HTR-8/SVneo (cell line): ENCODE measurements around the gene SLC22A3.

Experiments used
- DNase-seq: peaks from one replicate; pipeline ENCODE4 v3.0.0; 2011; ENCODE audit warnings: low spot score, mixed read lengths; ENCODE audit not compliant: insufficient read length
- FAIRE-seq: peaks from 2 replicates; lab custom pipeline; 2011; peaks lifted over from hg19 to GRCh38; lab: Jason Lieb, UNC

Gene SLC22A3

DNA sequence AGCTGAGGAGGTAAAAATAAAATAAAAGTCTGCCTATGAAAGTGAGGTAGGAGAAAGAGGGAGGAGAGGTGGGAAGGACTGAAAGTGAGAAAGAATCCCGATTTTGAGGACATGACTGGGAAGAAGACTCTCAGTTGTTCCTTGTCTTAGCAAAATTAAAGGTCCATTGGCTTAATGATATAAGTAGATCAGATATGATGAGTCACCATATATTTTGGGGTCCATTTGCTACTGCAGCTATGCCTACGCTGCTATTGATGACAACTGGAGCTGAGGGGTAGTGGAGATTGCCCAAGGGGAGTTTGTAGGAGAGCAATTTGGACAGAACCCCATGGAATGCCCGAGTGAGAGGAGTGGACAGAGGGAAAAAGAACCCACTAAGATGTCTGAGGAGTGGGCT lies 15.1 kb upstream of the SLC22A3 start:
- no peak for DNase-seq
- no peak for FAIRE-seq

DNA sequence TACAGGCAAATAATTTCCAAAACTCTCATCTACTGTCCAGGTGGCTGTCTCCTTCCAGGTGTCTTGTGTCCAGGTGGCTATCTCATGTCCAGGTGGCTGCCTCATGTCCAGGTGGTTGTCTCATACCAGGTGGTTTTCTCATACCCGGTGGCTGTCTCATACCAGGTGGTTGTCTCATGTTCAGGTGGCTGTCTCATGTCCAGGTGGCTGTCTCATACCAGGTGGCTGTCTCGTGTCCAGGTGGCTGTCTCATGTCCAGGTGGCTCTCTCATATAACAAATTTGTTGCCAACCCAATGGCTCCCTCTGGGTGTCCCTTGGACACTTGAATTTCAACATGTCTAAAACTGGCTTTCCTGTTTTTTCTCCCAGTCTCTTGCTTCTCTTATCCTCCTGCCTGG lies 14.3 kb upstream of the SLC22A3 start:
- FAIRE-seq = no peak
- no peak for DNase-seq

GRCh38 chr6:160336200-160336599 lies 12.0 kb upstream of the SLC22A3 start:
- FAIRE-seq = no peak

DNA sequence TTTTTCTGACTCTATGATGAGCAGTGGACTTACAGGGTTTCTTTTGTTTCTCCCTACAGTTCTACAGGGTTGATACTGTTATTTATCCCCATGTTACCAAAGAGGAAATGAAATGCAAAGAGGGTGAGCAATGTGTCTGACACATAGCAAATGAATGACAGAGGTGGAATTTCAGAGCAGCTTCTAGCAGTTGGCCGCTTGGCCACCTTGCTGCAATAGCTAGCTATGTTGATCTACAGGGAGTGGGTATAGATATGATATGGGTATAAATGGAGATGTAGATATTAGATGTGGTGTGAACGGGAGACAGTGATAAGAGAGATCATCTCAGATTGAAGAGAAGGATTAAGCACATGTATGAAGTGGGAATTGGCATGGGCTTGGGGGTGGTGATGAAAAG lies 10.9 kb upstream of the SLC22A3 start:
- no peak for FAIRE-seq

More at GRCh38 chr6:160336200-160336599, 12.0 kb upstream of the SLC22A3 start:
- DNase-seq = no peak

DNA sequence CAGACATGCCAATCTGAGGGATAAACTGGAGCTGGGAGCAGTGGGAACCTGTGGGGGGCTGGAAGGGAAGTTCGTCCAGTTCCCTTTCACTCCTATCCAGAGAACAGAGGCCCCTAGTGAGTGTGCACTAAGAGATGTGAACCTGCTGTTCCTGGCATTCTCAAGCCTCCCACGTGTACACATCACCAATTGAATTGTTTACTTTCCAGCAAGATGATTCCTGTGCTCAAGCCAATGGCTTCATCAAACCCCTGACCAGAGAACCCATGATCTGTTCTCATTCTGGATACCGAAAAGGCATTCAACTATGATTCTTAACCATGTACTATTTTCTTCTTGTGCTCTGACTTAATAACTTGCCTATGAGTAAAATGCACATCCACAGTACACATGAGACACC lies 10.2 kb upstream of the SLC22A3 start:
- DNase-seq = no peak
- no peak for FAIRE-seq

More for the DNA sequence above, 10.9 kb upstream of the SLC22A3 start:
- no peak for DNase-seq

GRCh38 chr6:160343144-160343543 lies 5.0 kb upstream of the SLC22A3 start:
- FAIRE-seq (no peak), DNase-seq (no peak)

DNA sequence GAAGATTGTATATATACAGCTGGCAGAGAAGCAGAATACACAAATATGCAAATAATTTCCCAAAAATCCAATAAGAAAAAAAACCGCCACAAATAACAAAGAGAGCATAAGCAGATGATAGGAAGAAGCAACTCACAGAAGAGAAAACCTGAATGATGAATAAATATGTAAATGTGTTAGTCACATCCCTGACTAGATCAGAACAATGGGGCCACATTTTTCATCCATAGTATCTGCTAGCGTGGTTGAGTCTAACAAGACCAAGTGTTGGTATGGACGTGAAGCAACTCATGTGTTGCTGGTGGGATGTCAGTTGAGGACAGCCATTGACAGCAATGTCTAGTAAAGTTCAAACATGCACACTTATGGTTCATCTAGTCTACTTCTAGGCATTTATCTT lies 3.9 kb upstream of the SLC22A3 start:
- DNase-seq = no peak
- FAIRE-seq = no peak

DNA sequence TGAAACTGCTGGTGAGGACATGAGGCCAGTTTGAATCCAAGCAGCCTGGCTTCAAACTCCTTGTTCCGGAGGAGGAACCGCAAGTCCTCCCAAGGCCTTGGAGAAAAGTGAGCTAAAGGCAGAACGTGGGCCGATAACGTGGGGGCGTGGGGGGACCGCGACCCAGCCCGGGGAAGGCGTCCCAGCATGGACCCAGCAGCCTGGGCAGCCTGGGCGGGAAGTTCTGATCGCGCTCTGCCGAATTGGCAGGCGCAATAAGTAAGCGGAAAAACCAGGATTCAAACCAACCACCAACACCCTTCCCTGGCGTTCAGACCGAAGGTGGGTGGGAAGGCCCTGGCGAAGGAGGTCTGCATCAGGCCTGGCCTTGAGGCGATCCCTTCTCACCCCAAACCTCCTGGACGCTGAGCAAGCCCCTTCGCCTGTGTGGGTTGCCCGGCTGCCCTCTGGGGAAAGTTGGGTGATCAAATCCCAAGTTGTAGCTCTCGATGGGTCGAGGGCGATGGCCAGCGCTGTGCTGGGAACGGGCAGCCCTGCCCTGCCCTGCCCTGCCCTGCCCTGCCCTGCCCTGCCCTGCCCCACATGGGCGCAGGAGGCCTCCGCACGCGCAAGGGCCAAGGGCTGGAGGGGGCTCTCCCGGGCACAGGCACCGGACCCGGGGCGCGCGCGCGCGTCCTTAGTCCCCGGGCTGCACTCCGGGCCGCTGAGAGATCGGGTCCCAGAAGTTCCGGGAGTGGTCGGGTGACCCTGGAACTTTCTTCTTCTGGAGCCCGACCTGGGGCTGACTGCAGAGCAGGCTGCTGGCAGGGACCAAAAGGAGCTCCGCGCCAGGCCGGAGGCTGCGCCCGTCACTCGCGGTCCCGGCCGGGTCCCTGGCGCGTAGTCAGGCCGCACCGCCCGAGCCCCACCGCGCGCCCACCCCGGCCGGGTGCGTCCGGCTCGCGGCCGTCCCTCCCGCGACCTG lies 637 bp upstream of the SLC22A3 start:
- FAIRE-seq (no peak), DNase-seq (no peak)

GRCh38 chr6:160349020-160349441 lies 853 bp downstream of the SLC22A3 start:
- DNase-seq (no peak), FAIRE-seq (no peak)

GRCh38 chr6:160349814-160350350 lies 1.7 kb downstream of the SLC22A3 start:
- no peak for DNase-seq
- no peak for FAIRE-seq

DNA sequence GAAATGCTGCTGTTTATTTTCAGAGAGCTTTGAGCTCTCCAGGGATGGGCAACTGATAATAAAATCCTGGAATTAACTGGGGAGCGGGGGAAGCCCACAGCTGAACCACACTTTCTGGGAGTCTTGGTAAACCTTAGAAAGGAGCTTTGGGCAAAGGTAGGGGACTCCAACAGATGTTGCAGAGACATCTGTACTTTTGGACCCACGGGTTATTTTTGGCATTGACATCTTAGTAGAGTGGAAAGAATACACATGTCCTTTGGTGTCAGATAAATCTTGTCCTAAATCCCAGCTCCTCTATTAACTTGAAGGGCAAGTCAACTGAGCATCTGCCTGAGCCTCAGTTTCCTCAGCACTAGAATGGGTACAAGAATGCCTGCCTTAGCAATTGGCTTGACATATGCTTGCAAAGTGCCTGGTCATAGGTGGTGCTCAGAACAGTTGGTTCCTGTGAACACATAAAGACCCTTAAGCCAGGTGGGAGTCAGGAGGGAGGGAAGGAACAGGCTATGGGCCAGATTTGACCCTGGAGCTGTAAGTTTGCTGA lies 5.8 kb downstream of the SLC22A3 start:
- FAIRE-seq (no peak), DNase-seq (no peak)

GRCh38 chr6:160355001-160355400 lies 6.8 kb downstream of the SLC22A3 start:
- DNase-seq (no peak), FAIRE-seq (no peak)

DNA sequence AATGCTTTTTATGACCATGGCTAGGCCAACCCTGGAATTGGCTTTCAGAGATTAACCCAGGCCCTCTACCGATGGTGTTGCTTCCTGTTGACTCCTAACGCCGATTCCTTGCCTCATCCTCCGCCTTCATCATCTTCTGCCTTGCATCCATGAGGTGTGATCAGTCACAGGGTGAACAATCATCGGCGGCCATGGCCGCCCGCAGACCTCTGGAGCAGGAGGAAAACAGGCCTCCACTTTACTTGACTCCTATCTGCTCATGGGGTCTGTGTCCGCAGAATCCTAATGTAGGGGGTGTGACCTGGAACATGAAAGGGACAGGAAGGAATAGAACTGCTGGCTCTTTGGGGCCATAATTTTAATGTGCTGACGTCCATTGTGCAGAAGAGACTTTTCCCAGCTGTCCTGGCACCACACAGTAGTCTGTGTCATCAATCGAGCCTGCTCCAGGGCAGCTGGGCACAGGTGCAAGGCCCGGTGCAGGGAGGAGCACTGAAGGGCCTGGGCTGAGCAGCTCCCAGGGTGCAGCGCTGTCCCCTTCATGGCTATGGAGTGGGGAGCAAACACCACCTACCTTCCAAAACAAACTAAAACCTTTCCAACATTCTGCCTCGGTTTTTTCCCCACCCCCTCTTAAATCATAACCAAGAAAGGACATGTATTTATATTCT lies 8.0 kb downstream of the SLC22A3 start:
- DNase-seq (no peak), FAIRE-seq (no peak)

DNA sequence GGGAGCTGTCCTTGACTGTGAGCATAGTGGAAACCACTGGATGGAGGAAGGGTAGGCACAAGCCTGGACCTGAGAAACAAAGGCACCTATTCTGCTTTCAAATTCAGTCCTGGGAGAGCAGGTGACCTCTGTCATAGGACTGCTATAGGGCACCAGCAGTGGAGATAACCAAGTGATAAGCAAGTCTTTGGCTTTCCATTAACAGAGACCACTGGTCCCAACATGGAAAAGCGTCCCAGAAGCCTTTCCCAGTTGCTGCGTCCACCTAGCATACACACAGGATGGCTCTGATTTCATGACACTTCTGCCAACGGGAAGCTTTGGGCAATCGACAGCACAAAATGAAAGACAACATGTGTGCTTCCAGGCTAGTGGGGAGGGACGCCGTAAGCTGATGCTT lies 8.9 kb downstream of the SLC22A3 start:
- no peak for FAIRE-seq
- no peak for DNase-seq

- FAIRE-seq = no peak
- no peak for DNase-seq
Observed at GRCh38 chr6:160358225-160359119, 10.3 kb downstream of the SLC22A3 start.

- DNase-seq (no peak), FAIRE-seq (no peak)
Observed at GRCh38 chr6:160360955-160361354, 12.8 kb downstream of the SLC22A3 start.

GRCh38 chr6:160362556-160362955 lies 14.4 kb downstream of the SLC22A3 start:
- FAIRE-seq = no peak
- DNase-seq = no peak

GRCh38 chr6:160363016-160363996 lies 15.1 kb downstream of the SLC22A3 start:
- no peak for DNase-seq
- FAIRE-seq = no peak

GRCh38 chr6:160365117-160365516 lies 16.9 kb downstream of the SLC22A3 start:
- DNase-seq = no peak
- FAIRE-seq = no peak
